ENCODE measurements around the gene CFAP206. TPM values are rescaled to one million over a fixed set of nuclear protein-coding genes. Genes with fewer than 3 reads are reported as not detected.
"Not testable (repeated sequence)": the region's sequence is repeated elsewhere in the genome, so short reads cannot be mapped to it uniquely, and the experiment has no call there.

Gene CFAP206
- polyA plus RNA-seq, 6 donors from 2014 or later = not detected

DNA sequence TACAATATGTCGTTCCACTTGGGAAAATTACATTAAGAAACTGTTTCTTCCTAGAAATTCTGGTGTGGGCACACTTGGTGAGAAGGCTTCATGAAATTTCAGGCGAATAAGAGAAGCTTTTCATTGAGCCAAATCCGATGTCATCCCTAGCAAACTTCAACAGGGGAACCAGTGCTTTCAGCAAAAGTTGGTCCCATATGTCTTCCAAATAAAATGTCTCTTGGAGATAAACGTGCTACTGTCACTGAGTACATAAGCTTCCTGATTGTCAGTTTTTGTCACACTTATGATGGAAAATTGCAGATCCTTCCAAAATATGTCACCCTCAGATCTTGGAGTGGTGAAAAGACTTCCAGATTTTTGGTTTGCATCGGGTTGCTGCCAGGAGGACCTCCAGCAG lies 33.9 kb downstream of the CFAP206 start:
- no peak for ATAC-seq (ENCODE audit: low read depth in 2 of 2)
- Mint-ChIP-seq H3K27ac (no peak overlapping the region), H3K27me3 (peaks cover 0 to 23% (median 9%) of the 10 kb centered on the region in 3 donors)

DNA sequence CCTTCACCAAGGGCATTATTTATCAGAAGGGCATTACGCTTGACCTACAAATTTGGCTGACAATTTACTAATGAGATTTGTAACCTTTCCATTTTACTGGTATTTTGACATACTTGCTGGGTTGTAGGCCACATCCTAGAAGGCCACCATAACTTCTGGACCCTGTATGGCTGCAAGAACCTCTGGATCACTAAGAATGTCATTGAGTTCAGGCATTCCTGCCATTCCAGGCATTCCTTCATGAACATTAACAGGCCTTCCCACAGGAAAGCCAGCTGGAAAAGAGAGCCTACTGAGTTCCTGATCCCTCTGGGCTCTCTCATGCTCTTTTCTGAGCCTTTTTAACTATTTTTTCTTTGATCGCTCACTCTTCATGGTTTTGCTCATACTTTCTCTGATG lies 36.6 kb downstream of the CFAP206 start:
- H3K27ac Mint-ChIP-seq = no peak overlapping the region

More for the DNA sequence above, 33.9 kb downstream of the CFAP206 start:
- DNase-seq = no peak
- Mint-ChIP-seq H3K4me1 (no peaks in the 10 kb centered on the region), H3K36me3 (no peaks in the 10 kb centered on the region), H3K4me3 (no peak overlapping the region), H3K9me3 (peaks cover 0 to 16% (median 1%) of the 10 kb centered on the region in 7 donors)

DNA sequence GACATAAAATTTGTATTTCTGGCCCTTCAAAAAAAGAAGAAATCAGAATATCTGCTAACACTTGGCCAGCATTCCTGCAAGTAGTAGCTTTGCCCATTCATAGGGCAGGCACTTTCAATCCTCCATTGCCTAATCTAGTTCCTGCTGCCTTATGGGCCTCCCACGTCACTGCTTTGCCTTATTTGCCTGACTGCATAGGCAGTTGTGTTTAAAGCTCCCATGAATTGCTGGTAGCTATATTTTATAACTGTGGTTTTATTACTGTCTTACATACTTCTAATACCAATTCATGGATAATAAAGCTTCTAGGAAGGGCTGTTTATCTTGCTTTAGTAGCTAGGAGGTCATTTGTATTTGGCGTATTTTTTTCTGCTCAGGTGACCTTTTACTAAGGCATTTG lies 57.3 kb downstream of the CFAP206 start:
- H3K4me1 Mint-ChIP-seq = no peaks in the 10 kb centered on the region
- no peak for DNase-seq
- no peak for ATAC-seq (ENCODE audit: low read depth in 2 of 2)
- H3K4me3 Mint-ChIP-seq = no peak overlapping the region
- H3K36me3 Mint-ChIP-seq = no peaks in the 10 kb centered on the region
- no peak overlapping the region for H3K27ac Mint-ChIP-seq
- peaks cover 37 to 56% (median 42%) of the 10 kb centered on the region in 3 donors for H3K27me3 Mint-ChIP-seq
- H3K9me3 Mint-ChIP-seq = peaks cover 0 to 22% (median 2%) of the 10 kb centered on the region in 7 donors

More for the DNA sequence above, 36.6 kb downstream of the CFAP206 start:
- peaks cover 0 to 9% (median 1%) of the 10 kb centered on the region in 7 donors for H3K9me3 Mint-ChIP-seq
- no peaks in the 10 kb centered on the region for H3K36me3 Mint-ChIP-seq
- ATAC-seq (ENCODE audit: low read depth in 2 of 2) = no peak
- no peaks in the 10 kb centered on the region for H3K4me1 Mint-ChIP-seq
- no peak for DNase-seq
- peaks cover 5 to 39% (median 23%) of the 10 kb centered on the region in 3 donors for H3K27me3 Mint-ChIP-seq
- H3K4me3 Mint-ChIP-seq = no peak overlapping the region

DNA sequence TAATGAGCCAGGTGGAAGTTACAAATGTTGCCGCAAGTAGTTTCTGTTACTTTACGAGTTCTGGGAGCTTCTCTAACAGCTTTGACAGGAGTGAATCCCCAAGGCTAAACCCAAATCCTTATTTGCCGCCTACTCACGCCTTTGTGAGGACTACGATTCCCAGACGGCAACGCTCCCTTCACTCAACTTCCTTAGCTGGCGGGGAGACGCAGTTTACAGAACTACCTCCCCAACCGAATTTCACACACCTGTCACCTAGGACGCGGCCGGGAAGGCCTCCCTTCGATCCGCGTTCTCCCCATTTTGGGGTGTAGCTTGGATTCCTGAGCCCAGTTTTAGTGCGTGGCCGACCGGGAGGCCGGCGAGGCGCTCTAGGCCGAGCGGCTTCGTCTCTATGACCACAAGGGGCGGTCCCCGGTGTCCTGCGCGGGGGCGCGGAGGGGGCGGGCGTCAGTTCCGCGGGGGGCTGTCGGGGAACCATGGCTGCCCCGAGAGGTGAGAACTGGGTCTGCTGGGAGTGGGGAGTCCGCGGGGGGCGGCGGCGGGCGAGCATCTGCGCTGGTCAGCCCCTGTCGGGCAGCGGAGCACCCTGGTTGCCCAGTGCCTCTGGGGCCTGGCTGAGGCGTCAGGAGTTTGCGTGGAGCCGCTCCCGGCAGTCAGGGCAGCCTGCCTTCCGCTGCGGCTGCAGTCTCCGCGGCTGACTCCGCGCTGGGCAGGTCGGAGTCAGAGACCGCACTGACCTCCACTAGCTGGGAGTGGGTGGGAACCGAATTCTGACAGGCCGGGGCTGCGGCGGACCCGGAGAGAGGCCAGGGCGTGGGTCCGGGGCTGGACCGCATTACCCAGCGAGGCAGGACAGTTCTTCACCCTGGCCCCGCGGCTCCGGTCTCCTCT lies 65.0 kb downstream of the CFAP206 start, which contains the start of gene SLC35A1:
Gene SLC35A1 (plus strand): TSS at position 450 of the 894 bp plus-strand sequence. CDS start 30 bp downstream, at position 480.
- H3K9me3 Mint-ChIP-seq = no peaks in the 10 kb centered on the region
- peak; percentile 88 for DNase-seq
- peak; percentile 91 to 92 for ATAC-seq (ENCODE audit: low read depth in 2 of 2)
- peaks cover 7 to 14% (median 11%) of the 10 kb centered on the region in 3 donors for H3K4me1 Mint-ChIP-seq
- peak within 1 kb of the TSS; percentile 96 to 100 (median 99) for H3K27ac Mint-ChIP-seq
- H3K27me3 Mint-ChIP-seq = peaks cover 5 to 10% (median 7%) of the 10 kb centered on the region in 3 donors
- H3K4me3 Mint-ChIP-seq = peak within 1 kb of the TSS; percentile 87 to 100 (median 98)
- peaks cover 0 to 1% of the 10 kb centered on the region in 2 donors for H3K36me3 Mint-ChIP-seq

DNA sequence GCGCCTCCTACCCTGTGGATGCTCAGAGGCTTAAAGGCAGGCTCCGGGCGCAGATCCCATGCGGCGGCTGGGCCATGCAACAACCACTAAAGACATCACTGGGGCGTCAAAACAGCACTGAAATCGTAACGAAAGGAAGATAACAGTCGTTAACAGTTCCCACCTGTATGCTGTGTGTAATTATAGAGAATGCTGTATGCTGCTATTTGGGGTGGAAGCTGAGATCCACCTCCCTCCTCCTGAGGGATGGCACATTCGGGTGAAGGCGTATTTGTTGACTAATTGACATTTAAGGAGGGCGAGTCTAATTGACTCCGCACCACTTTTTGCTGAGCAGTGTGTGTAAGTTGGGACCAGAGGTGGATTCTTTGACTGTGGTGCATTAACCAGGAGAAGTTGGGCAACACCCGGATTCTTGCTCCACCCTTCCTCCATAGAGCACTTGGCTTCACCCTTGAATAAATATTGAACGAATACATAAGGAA lies 65.7 kb downstream of the CFAP206 start:
- no peak for DNase-seq
- H3K36me3 Mint-ChIP-seq = peaks cover 3 to 8% of the 10 kb centered on the region in 2 donors
- H3K4me3 Mint-ChIP-seq = peak overlapping the region; percentile 87 to 100 (median 98)

DNA sequence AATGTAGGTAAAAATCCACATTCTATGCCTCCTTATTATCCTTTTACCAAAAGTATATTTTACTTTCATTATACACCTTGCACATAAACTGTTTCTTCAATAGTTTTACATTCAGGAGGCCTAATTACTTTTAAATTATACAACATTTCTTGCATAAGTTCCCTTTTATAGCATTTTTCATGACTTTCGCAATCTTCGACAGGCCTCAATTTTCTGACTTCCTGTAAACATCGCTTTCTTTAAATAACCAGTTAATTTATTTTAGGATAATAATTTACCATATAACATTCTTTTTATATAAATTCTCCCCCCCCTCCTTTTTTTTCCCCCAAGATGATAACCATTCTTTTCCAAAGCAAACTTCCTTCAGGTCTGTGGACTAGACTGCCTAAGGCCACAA lies 74.2 kb downstream of the CFAP206 start:
- Mint-ChIP-seq H3K4me3 (no peak overlapping the region), H3K27ac (no peak overlapping the region)
- DNase-seq = no peak

More for the DNA sequence above, 65.7 kb downstream of the CFAP206 start:
- no peaks in the 10 kb centered on the region for H3K9me3 Mint-ChIP-seq
- H3K27ac Mint-ChIP-seq = peak overlapping the region; percentile 64 to 99 (median 98)
- H3K27me3 Mint-ChIP-seq = peaks cover 0 to 3% (median under 1%) of the 10 kb centered on the region in 3 donors
- ATAC-seq (ENCODE audit: low read depth in 2 of 2) = peak; percentile 64 to 67
- H3K4me1 Mint-ChIP-seq = peaks cover 11 to 14% (median 13%) of the 10 kb centered on the region in 3 donors

DNA sequence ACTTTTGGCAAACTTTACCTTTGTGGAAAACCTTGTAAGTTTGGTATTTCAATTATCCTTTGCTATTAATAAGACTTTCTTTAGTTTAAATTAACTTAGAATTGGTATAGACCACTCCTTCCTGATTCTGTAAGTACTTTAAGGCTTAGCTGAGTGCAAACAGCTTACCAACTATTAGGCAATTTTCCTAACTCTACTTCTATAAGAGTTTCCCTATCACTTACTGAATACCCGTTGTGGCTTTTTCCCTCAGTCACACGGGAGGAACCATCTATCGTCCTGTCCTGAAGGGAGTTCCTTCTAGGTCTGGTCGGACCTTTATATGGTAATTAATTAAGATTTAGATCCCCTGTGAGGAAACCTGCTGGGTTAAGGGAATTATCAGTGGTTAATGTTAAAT lies 74.6 kb downstream of the CFAP206 start:
- Mint-ChIP-seq H3K36me3 (peaks cover 10 to 20% of the 10 kb centered on the region in 2 donors), H3K4me1 (peaks cover 0 to 13% (median 5%) of the 10 kb centered on the region in 3 donors), H3K27me3 (no peaks in the 10 kb centered on the region), H3K27ac (no peak overlapping the region), H3K9me3 (no peaks in the 10 kb centered on the region), H3K4me3 (no peak overlapping the region)
- ATAC-seq (ENCODE audit: low read depth in 2 of 2) (no peak), DNase-seq (no peak)

More for the DNA sequence above, 74.2 kb downstream of the CFAP206 start:
- Mint-ChIP-seq H3K4me1 (peaks cover 0 to 13% (median 5%) of the 10 kb centered on the region in 3 donors), H3K27me3 (no peaks in the 10 kb centered on the region), H3K36me3 (peaks cover 10 to 20% of the 10 kb centered on the region in 2 donors), H3K9me3 (no peaks in the 10 kb centered on the region)
- no peak for ATAC-seq (ENCODE audit: low read depth in 2 of 2)

DNA sequence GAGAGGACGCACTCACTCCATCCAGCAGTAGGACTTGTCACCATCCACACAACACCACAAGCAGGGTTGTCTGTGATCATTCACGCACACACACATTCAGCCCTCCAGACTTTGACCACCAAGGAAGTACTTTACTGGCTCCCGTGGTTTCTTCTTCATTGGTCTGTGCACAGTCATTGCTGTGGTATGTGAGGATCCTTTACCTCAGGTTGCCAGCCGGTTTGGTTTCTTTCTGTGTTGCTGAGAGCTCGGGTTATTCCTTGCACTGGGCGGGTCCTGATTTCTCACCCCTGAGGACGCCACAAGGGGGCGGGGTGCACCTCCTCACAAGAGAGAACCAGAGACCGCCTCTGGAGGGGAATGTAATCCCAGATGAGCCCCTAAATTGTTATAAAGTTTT lies 76.2 kb downstream of the CFAP206 start:
- Mint-ChIP-seq H3K4me3 (no peak overlapping the region), H3K36me3 (peaks cover 0 to 13% of the 10 kb centered on the region in 2 donors), H3K27ac (peak overlapping the region in 1 of 6 donors; percentile 81), H3K4me1 (peaks cover 0 to 10% (median 5%) of the 10 kb centered on the region in 3 donors), H3K9me3 (no peaks in the 10 kb centered on the region), H3K27me3 (no peaks in the 10 kb centered on the region)
- ATAC-seq (ENCODE audit: low read depth in 2 of 2) (no peak), DNase-seq (no peak)

DNA sequence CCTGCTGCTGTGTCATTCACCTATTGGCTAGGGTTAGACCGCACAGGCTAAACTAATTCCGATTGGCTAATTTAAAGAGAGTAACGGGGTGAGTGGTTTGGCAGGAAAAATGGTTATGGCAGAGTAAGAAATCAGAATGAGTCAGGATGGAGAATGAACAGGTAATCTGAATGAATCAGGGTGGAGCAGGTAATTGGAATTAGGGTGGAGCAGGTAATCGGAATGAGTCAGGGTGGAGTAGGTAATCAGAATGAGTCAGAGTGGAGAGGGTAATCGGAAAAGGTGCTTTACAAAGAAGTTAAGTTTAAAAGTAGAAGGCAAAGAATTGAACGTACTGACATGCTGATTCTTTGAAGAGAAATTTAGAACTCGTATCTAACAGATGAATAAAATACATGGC lies 76.7 kb downstream of the CFAP206 start:
- H3K9me3 Mint-ChIP-seq = no peaks in the 10 kb centered on the region
- peaks cover 0 to 10% (median 5%) of the 10 kb centered on the region in 3 donors for H3K4me1 Mint-ChIP-seq
- H3K27me3 Mint-ChIP-seq = no peaks in the 10 kb centered on the region
- no peak for ATAC-seq (ENCODE audit: low read depth in 2 of 2)
- H3K27ac Mint-ChIP-seq = peak overlapping the region in 1 of 6 donors; percentile 12
- no peak for DNase-seq
- H3K36me3 Mint-ChIP-seq = peaks cover 0 to 7% of the 10 kb centered on the region in 2 donors
- H3K4me3 Mint-ChIP-seq = no peak overlapping the region

DNA sequence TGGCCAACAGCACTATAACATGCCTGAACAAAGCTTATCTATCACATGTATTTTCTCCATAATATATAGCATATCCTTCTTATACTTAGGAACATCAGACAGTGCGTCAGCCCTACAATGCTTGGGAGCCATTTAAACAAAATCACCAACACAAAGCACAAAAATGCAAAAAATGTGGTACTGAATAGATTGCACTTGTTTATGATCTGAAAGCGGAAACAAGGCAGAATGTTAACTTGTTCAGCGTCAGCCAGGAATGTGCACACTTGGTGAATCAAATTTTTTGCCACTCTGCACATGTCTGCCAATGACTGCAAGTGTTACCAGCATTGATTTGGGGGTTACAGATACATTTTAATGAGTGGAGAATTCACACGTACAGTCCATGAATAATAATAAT lies 79.8 kb downstream of the CFAP206 start:
- Mint-ChIP-seq H3K4me1 (peaks cover 0 to 10% (median 5%) of the 10 kb centered on the region in 3 donors), H3K27ac (peak overlapping the region in 1 of 6 donors; percentile 70), H3K4me3 (no peak overlapping the region), H3K9me3 (no peaks in the 10 kb centered on the region), H3K27me3 (no peaks in the 10 kb centered on the region), H3K36me3 (peaks cover 0 to 11% of the 10 kb centered on the region in 2 donors)
- no peak for ATAC-seq (ENCODE audit: low read depth in 2 of 2)
- DNase-seq = no peak

DNA sequence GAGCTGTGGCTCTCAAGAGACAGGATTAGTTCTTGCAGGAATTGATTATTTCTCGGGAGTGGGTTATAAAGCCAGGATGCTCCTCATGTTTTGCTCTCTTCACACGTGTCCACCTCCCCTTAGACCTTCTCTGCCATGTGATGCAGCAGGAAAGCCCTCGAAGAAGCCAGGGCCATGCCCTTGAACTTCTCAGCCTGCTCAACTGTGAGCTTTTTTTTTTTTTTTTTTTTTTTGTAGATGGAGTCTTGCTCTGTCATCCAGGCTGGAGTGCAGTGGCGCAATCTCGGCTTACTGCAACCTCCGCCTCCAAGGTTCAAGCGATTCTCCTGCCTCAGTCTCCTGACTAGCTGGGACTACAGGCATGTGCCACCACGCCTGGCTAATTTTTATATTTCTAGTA lies 81.6 kb downstream of the CFAP206 start:
- H3K4me3 Mint-ChIP-seq; H3K4me1 Mint-ChIP-seq; DNase-seq; H3K27me3 Mint-ChIP-seq; ATAC-seq (ENCODE audit: low read depth in 2 of 2); H3K9me3 Mint-ChIP-seq: not testable (repeated sequence)
- Mint-ChIP-seq H3K27ac (peak overlapping the region in 1 of 6 donors; percentile 62), H3K36me3 (peaks cover 0 to 13% of the 10 kb centered on the region in 2 donors)

DNA sequence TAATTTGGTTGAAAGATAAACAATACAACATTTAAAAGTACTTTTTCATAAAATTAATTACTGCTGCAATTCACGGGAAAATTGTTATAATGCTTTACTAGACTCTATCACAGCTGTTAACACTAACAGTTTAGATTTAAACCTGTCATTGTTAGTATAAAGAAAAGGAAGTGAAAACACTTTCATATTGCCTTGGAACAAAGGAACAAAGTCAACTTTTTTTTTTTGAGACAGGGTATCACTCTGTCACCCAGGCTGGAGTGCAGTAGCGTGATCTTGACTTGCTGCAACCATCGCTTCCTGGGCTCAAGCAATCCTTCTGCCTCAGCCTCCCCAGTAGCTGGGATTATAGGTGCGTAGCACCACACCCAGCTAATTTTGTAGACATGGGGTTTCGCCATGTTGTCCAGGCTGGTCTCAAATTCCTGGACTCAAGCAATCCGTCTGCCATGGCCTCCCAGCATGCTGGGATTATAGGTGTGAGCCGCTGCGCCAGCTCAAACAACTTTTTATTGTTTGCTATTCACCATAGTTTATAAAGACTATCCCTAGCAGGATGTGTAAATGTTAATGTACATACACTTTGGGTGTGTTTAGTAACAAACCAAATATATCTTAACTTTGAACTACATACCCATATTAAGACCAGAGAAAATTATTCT lies 87.1 kb downstream of the CFAP206 start:
- H3K27me3 Mint-ChIP-seq = no peaks in the 10 kb centered on the region
- ATAC-seq (ENCODE audit: low read depth in 2 of 2) = peak; percentile 68 to 82
- peak overlapping the region in 1 of 6 donors; percentile 27 for H3K27ac Mint-ChIP-seq
- H3K36me3 Mint-ChIP-seq = peaks cover 0 to 13% of the 10 kb centered on the region in 2 donors
- peak; percentile 27 for DNase-seq
- H3K4me3 Mint-ChIP-seq = peak overlapping the region in 4 of 8 donors; percentile 5 to 77 (median 64)
- peaks cover 0 to 18% (median 0%) of the 10 kb centered on the region in 3 donors for H3K4me1 Mint-ChIP-seq
- H3K9me3 Mint-ChIP-seq = no peaks in the 10 kb centered on the region

DNA sequence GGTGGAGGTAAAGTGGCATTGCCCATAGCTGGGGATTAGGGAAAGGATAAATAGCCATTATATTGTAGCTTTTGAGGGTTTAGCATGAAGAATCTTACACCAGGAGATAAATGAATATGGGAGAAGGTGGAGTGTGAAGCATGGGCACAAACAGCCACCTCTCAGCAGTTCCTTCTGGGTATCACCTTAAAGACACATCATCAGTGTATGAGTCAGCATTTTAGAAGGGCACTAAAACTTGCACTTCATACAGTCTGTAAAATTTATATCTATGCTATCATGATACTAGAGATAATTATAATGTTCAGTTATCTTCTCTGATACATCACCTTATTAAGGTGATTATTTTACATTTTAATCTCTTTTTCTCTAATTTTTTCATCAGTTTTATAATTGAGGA lies 90.3 kb downstream of the CFAP206 start:
- no peaks in the 10 kb centered on the region for H3K27me3 Mint-ChIP-seq
- no peaks in the 10 kb centered on the region for H3K9me3 Mint-ChIP-seq
- H3K36me3 Mint-ChIP-seq = peaks cover 7 to 8% of the 10 kb centered on the region in 2 donors
- no peak overlapping the region for H3K4me3 Mint-ChIP-seq
- H3K4me1 Mint-ChIP-seq = peaks cover 0 to 18% (median 0%) of the 10 kb centered on the region in 3 donors
- DNase-seq (no peak), ATAC-seq (ENCODE audit: low read depth in 2 of 2) (no peak)
- H3K27ac Mint-ChIP-seq = peak overlapping the region in 1 of 6 donors; percentile 81
